Cardiac muscle cell (in vitro differentiated cells and primary cell): Measurements from ENCODE around the gene GRID1. TPM values are rescaled to one million over a fixed set of nuclear protein-coding genes. Genes with fewer than 3 reads are reported as not detected.

Experiments
- DNase-seq, 2 donors: peaks; one replicate each; pipeline versions ENCODE4 v3.0.0 to v3.0.0-alpha.2; 2010 to 2017; ENCODE audit warnings: low read depth in 1 of 2, low spot score in 1 of 2
- H3K27ac ChIP-seq: fragments of 200-600 bp; sonication (generic); 2 replicates; pipeline ENCODE4 v1.5.1; 2016
- H3K27me3 ChIP-seq: fragments of 200-600 bp; sonication (generic); 2 replicates; pipeline ENCODE4 v1.6.0; 2016; ENCODE audit warnings: control low read depth
- H3K36me3 ChIP-seq: fragments of 200-600 bp; sonication (generic); 2 replicates; pipeline ENCODE4 v1.5.1; 2016; ENCODE audit warnings: control low read depth
- H3K4me1 ChIP-seq: fragments of 200-600 bp; sonication (generic); 2 replicates; pipeline ENCODE4 v1.8.1; 2017; ENCODE audit warnings: low read depth, mild to moderate bottlenecking, mixed run types
- H3K4me3 ChIP-seq: fragments of 200-600 bp; sonication (generic); 2 replicates; pipeline ENCODE4 v1.5.1; 2016; ENCODE audit warnings: mild to moderate bottlenecking
- H3K9me3 ChIP-seq: fragments of 200-600 bp; sonication (generic); 2 replicates; pipeline ENCODE4 v1.5.1; 2017; ENCODE audit warnings: low read depth, mild to moderate bottlenecking, control low read depth
- CTCF ChIP-seq: IDR thresholded peaks from 2 replicates; pipeline ENCODE4 v1.5.1; 2012; ENCODE audit warnings: low read depth, mild to moderate bottlenecking, low read length
- polyA plus RNA-seq: library from polyadenylated mRNA; unstranded; fragments of >200 nt; fragmentation: Nextera tagmentation; extraction: Ambion mirVana; gene quantifications from 2 replicates; pipeline ENCODE4 v1.2.1, GENCODE V29; 2016
- total RNA-seq: library from RNA; depleted of rRNA; stranded (reverse); fragments of >200 nt; gene quantifications from 2 replicates; pipeline ENCODE4 v1.2.3, GENCODE V29; 2016

GRID1 gene
- total and polyA plus RNA-seq, 2 experiments from 2014 or later = 1.5 to 1.6 TPM

- Histone ChIP-seq H3K4me1 (no peaks in the 10 kb centered on the region), H3K9me3 (no peaks in the 10 kb centered on the region), H3K27ac (no peak overlapping the region), H3K36me3 (no peaks in the 10 kb centered on the region), H3K27me3 (no peaks in the 10 kb centered on the region), H3K4me3 (no peak overlapping the region)
- DNase-seq = no peak
- TF ChIP-seq CTCF = no peak
Measured at GRCh38 chr10:86305521-86305920, 61.1 kb downstream of the GRID1 start.

GRCh38 chr10:86304436-86304835 is 62.2 kb downstream of the GRID1 start:
- Histone ChIP-seq H3K36me3 (no peaks in the 10 kb centered on the region), H3K4me3 (no peak overlapping the region), H3K4me1 (no peaks in the 10 kb centered on the region), H3K27me3 (no peaks in the 10 kb centered on the region), H3K27ac (no peak overlapping the region), H3K9me3 (no peaks in the 10 kb centered on the region)
- no peak for DNase-seq
- TF ChIP-seq CTCF = no peak

GRCh38 chr10:86303626-86304025 is 63.0 kb downstream of the GRID1 start:
- Histone ChIP-seq H3K4me1 (no peaks in the 10 kb centered on the region), H3K36me3 (no peaks in the 10 kb centered on the region), H3K27ac (no peak overlapping the region), H3K9me3 (no peaks in the 10 kb centered on the region), H3K4me3 (no peak overlapping the region), H3K27me3 (no peaks in the 10 kb centered on the region)
- no peak for TF ChIP-seq CTCF
- no peak for DNase-seq

- H3K4me3 ChIP-seq = no peak overlapping the region
- no peak for DNase-seq
- no peaks in the 10 kb centered on the region for H3K4me1 ChIP-seq
- no peaks in the 10 kb centered on the region for H3K36me3 ChIP-seq
- no peak overlapping the region for H3K27ac ChIP-seq
- no peaks in the 10 kb centered on the region for H3K9me3 ChIP-seq
- TF ChIP-seq CTCF = no peak
- no peaks in the 10 kb centered on the region for H3K27me3 ChIP-seq
Measured at GRCh38 chr10:86301971-86302370, 64.6 kb downstream of the GRID1 start.

GRCh38 chr10:86300931-86301830 is 65.4 kb downstream of the GRID1 start:
- no peak for DNase-seq
- no peak overlapping the region for H3K27ac ChIP-seq
- H3K36me3 ChIP-seq = no peaks in the 10 kb centered on the region
- no peak for TF ChIP-seq CTCF
- H3K4me3 ChIP-seq = no peak overlapping the region
- H3K9me3 ChIP-seq = no peaks in the 10 kb centered on the region
- no peaks in the 10 kb centered on the region for H3K4me1 ChIP-seq
- H3K27me3 ChIP-seq = no peaks in the 10 kb centered on the region
